ENCODE data around the gene ABHD18. TPM values are rescaled to one million over a fixed set of nuclear protein-coding genes. Genes with fewer than 3 reads are reported as not detected.
A peak's percentile ranks its signal among the peaks of the same experiment; 100 is the strongest.
"Not testable (repeated sequence)": the region's sequence is repeated elsewhere in the genome, so short reads cannot be mapped to it uniquely, and the experiment has no call there.

Gene ABHD18
- total RNA-seq, 5 donors from 2014 or later (not counting 1 experiment from before 2014, with no cell fraction given): 16.3 to 25.8 (median 21.7) TPM

GRCh38 chr4:127930175-127930574 lies 35.0 kb upstream of the ABHD18 start:
- ChIA-PET CTCF (interaction anchor here (0.6 kb wide), 2 partner anchors 13 to 25 kb away, joined by 3 to 4 read pairs; no protein-coding TSS in a partner anchor), POLR2A (no interaction called here)
- peaks cover 0 to 19% of the 10 kb centered on the region in 2 donors for H3K36me3 ChIP-seq (ENCODE audit: control insufficient read depth in 2 of 2, extremely low read depth in 1 of 2, insufficient read depth in 1 of 2, low read length in 1 of 2)
- H3K27me3 Mint-ChIP-seq: no peaks in the 10 kb centered on the region
- WGBS (ENCODE audit: insufficient coverage): no CpG with 5 or more reads among the region's 1 CpG
- H3K9me3 Mint-ChIP-seq: peaks cover 0 to 6% (median 3%) of the 10 kb centered on the region in 3 donors
- H3K4me3 ChIP-seq (ENCODE audit: control insufficient read depth in 1 of 2, extremely low read depth in 1 of 2, low read length in 1 of 2): no peak overlapping the region
- peaks cover 32% of the 10 kb centered on the region for H3K36me3 Mint-ChIP-seq
- H3K4me3 Mint-ChIP-seq: no peak overlapping the region
- ATAC-seq (replicated peaks in 1 of 4) (no peak), DNase-seq (no peak)
- H3K27me3 ChIP-seq (replicated peaks in 1 of 2; ENCODE audit: control insufficient read depth in 2 of 2, extremely low read depth in 1 of 2, insufficient read depth in 2 of 2, low read length in 1 of 2): no peaks in the 10 kb centered on the region
- no peak overlapping the region for H3K27ac ChIP-seq (ENCODE audit: low read length)
- no peaks in the 10 kb centered on the region for H3K9me3 ChIP-seq
- no peak overlapping the region for H3K27ac Mint-ChIP-seq
- H3K4me1 Mint-ChIP-seq: peaks cover 0 to 2% (median 0%) of the 10 kb centered on the region in 3 donors
- no peaks in the 10 kb centered on the region for H3K4me1 ChIP-seq (ENCODE audit: control insufficient read depth in 1 of 2, extremely low read depth in 1 of 2, insufficient read depth in 2 of 2, low read length in 2 of 2)

DNA sequence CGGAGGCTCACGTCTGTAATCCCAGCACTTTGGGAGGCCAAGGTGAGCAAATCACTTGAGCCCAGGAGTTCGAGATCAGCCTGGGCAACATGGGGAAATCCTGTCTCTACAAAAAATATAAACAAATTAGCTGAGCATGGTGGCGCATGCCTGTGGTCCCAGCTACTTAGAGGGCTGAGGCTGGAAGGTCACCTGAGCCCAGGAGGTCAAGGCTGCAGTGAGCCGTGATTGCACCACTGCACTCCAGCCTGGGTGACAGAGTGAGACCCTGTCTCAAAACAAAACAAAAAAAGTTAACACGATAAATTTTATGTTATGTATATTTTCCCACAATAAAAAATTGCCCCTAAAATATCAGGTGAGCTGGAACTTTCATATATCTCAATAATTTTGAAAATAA lies 33.4 kb upstream of the ABHD18 start:
- CTCF ChIA-PET; H3K27me3 Mint-ChIP-seq; H3K4me3 Mint-ChIP-seq; H3K27ac ChIP-seq (ENCODE audit: low read length); H3K4me3 ChIP-seq (ENCODE audit: control insufficient read depth in 1 of 2, extremely low read depth in 1 of 2, low read length in 1 of 2); H3K27ac Mint-ChIP-seq; POLR2A ChIA-PET; H3K4me1 Mint-ChIP-seq; H3K4me1 ChIP-seq (ENCODE audit: control insufficient read depth in 1 of 2, extremely low read depth in 1 of 2, insufficient read depth in 2 of 2, low read length in 2 of 2); H3K9me3 Mint-ChIP-seq; H3K9me3 ChIP-seq; H3K27me3 ChIP-seq (replicated peaks in 1 of 2; ENCODE audit: control insufficient read depth in 2 of 2, extremely low read depth in 1 of 2, insufficient read depth in 2 of 2, low read length in 1 of 2); ATAC-seq (replicated peaks in 1 of 4); DNase-seq: not testable (repeated sequence)
- peaks cover 20% of the 10 kb centered on the region for H3K36me3 Mint-ChIP-seq
- 97% methylated on average over 5 of the region's 6 CpGs for WGBS (ENCODE audit: insufficient coverage)
- H3K36me3 ChIP-seq (ENCODE audit: control insufficient read depth in 2 of 2, extremely low read depth in 1 of 2, insufficient read depth in 1 of 2, low read length in 1 of 2): peaks cover 0 to 19% of the 10 kb centered on the region in 2 donors

GRCh38 chr4:127936974-127937373 lies 28.2 kb upstream of the ABHD18 start:
- POLR2A ChIA-PET: no interaction called here
- no CpG with 5 or more reads among the region's 1 CpG for WGBS (ENCODE audit: insufficient coverage)
- no peaks in the 10 kb centered on the region for H3K27me3 ChIP-seq (replicated peaks in 1 of 2; ENCODE audit: control insufficient read depth in 2 of 2, extremely low read depth in 1 of 2, insufficient read depth in 2 of 2, low read length in 1 of 2)
- peaks cover 26% of the 10 kb centered on the region for H3K36me3 Mint-ChIP-seq
- DNase-seq (no peak), ATAC-seq (replicated peaks in 1 of 4) (no peak)
- no peak overlapping the region for H3K4me3 ChIP-seq (ENCODE audit: control insufficient read depth in 1 of 2, extremely low read depth in 1 of 2, low read length in 1 of 2)
- no peaks in the 10 kb centered on the region for H3K9me3 Mint-ChIP-seq
- CTCF ChIA-PET: no interaction called here
- H3K4me3 Mint-ChIP-seq: no peak overlapping the region
- no peak overlapping the region for H3K27ac Mint-ChIP-seq
- no peaks in the 10 kb centered on the region for H3K27me3 Mint-ChIP-seq
- no peak overlapping the region for H3K27ac ChIP-seq (ENCODE audit: low read length)
- H3K9me3 ChIP-seq: no peaks in the 10 kb centered on the region
- H3K36me3 ChIP-seq (ENCODE audit: control insufficient read depth in 2 of 2, extremely low read depth in 1 of 2, insufficient read depth in 1 of 2, low read length in 1 of 2): peaks cover 0 to 11% of the 10 kb centered on the region in 2 donors
- H3K4me1 ChIP-seq (ENCODE audit: control insufficient read depth in 1 of 2, extremely low read depth in 1 of 2, insufficient read depth in 2 of 2, low read length in 2 of 2): no peaks in the 10 kb centered on the region
- H3K4me1 Mint-ChIP-seq: no peaks in the 10 kb centered on the region

DNA sequence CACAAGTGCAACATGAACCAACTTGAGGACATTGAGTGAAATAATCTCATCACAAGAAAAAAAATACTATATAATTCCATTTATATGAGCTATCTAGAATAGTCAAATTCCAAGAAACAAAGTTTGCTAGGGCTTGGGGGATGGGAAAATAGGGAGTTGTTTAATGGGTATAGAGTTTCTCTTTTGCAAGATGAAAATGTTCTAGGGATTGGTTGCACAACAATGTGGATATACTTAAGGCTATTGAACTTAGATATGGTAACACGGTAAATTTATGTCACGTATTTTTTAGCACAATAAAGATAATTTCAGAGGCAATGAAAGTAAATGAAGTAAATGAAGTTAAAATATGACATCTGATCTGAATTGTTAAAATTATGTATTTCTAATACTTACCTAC lies 8.1 kb upstream of the ABHD18 start:
- Mint-ChIP-seq H3K4me1 (peaks cover 17 to 31% (median 29%) of the 10 kb centered on the region in 3 donors), H3K9me3 (no peaks in the 10 kb centered on the region), H3K4me3 (no peak overlapping the region), H3K27ac (no peak overlapping the region), H3K36me3 (peaks cover 16% of the 10 kb centered on the region), H3K27me3 (no peaks in the 10 kb centered on the region)
- DNase-seq (no peak), ATAC-seq (replicated peaks in 1 of 4) (no peak)
- no peak overlapping the region for H3K27ac ChIP-seq (ENCODE audit: low read length)
- no peaks in the 10 kb centered on the region for H3K27me3 ChIP-seq (replicated peaks in 1 of 2; ENCODE audit: control insufficient read depth in 2 of 2, extremely low read depth in 1 of 2, insufficient read depth in 2 of 2, low read length in 1 of 2)
- POLR2A ChIA-PET: no interaction called here
- no peaks in the 10 kb centered on the region for H3K4me1 ChIP-seq (ENCODE audit: control insufficient read depth in 1 of 2, extremely low read depth in 1 of 2, insufficient read depth in 2 of 2, low read length in 2 of 2)
- CTCF ChIA-PET: interaction anchor here (0.7 to 1.4 kb wide), 3 partner anchors 9 to 862 kb away, joined by 3 to 5 read pairs (median 3); partner anchors contain the start of genes ABHD18 (in 1 of the 2) and MFSD8 (in 1 of the 2)
- no peak overlapping the region for H3K4me3 ChIP-seq (ENCODE audit: control insufficient read depth in 1 of 2, extremely low read depth in 1 of 2, low read length in 1 of 2)
- no peaks in the 10 kb centered on the region for H3K9me3 ChIP-seq
- WGBS (ENCODE audit: insufficient coverage): no CpG with 5 or more reads among the region's 2 CpGs
- H3K36me3 ChIP-seq (ENCODE audit: control insufficient read depth in 2 of 2, extremely low read depth in 1 of 2, insufficient read depth in 1 of 2, low read length in 1 of 2): peaks cover 7 to 16% of the 10 kb centered on the region in 2 donors

GRCh38 chr4:127959794-127960193 lies 5.4 kb upstream of the ABHD18 start:
- no peaks in the 10 kb centered on the region for H3K27me3 ChIP-seq (replicated peaks in 1 of 2; ENCODE audit: control insufficient read depth in 2 of 2, extremely low read depth in 1 of 2, insufficient read depth in 2 of 2, low read length in 1 of 2)
- Mint-ChIP-seq H3K27me3 (no peaks in the 10 kb centered on the region), H3K4me3 (no peak overlapping the region), H3K36me3 (peaks cover 14% of the 10 kb centered on the region), H3K9me3 (no peaks in the 10 kb centered on the region), H3K4me1 (peaks cover 34 to 46% (median 46%) of the 10 kb centered on the region in 3 donors), H3K27ac (no peak overlapping the region)
- peaks cover 5 to 16% of the 10 kb centered on the region in 2 donors for H3K36me3 ChIP-seq (ENCODE audit: control insufficient read depth in 2 of 2, extremely low read depth in 1 of 2, insufficient read depth in 1 of 2, low read length in 1 of 2)
- POLR2A ChIA-PET: no interaction called here
- peaks cover 0 to 10% of the 10 kb centered on the region in 2 experiments for H3K4me1 ChIP-seq (ENCODE audit: control insufficient read depth in 1 of 2, extremely low read depth in 1 of 2, insufficient read depth in 2 of 2, low read length in 2 of 2)
- ATAC-seq (replicated peaks in 1 of 4) (no peak), DNase-seq (no peak)
- no peaks in the 10 kb centered on the region for H3K9me3 ChIP-seq
- H3K4me3 ChIP-seq (ENCODE audit: control insufficient read depth in 1 of 2, extremely low read depth in 1 of 2, low read length in 1 of 2): no peak overlapping the region
- no peak overlapping the region for H3K27ac ChIP-seq (ENCODE audit: low read length)
- CTCF ChIA-PET: no interaction called here
- WGBS (ENCODE audit: insufficient coverage): no CpG with 5 or more reads among the region's 1 CpG

- H3K4me3 ChIP-seq (ENCODE audit: control insufficient read depth in 1 of 2, extremely low read depth in 1 of 2, low read length in 1 of 2): peak overlapping the region in 1 of 2 donors; percentile 18
- H3K27ac ChIP-seq (ENCODE audit: low read length); H3K36me3 ChIP-seq (ENCODE audit: control insufficient read depth in 2 of 2, extremely low read depth in 1 of 2, insufficient read depth in 1 of 2, low read length in 1 of 2); ATAC-seq (replicated peaks in 1 of 4); H3K36me3 Mint-ChIP-seq; H3K9me3 ChIP-seq; H3K9me3 Mint-ChIP-seq; H3K27me3 Mint-ChIP-seq; POLR2A ChIA-PET; H3K27me3 ChIP-seq (replicated peaks in 1 of 2; ENCODE audit: control insufficient read depth in 2 of 2, extremely low read depth in 1 of 2, insufficient read depth in 2 of 2, low read length in 1 of 2): not testable (repeated sequence)
- peaks cover 6 to 20% of the 10 kb centered on the region in 2 experiments for H3K4me1 ChIP-seq (ENCODE audit: control insufficient read depth in 1 of 2, extremely low read depth in 1 of 2, insufficient read depth in 2 of 2, low read length in 2 of 2)
- 96% methylated on average over 3 of the region's 35 CpGs for WGBS (ENCODE audit: insufficient coverage)
- CTCF ChIA-PET: interaction anchor here in 1 of 2 donors (0.6 kb wide), 1 partner anchor 102 kb away, joined by 6 read pairs; no protein-coding TSS in a partner anchor
- peak overlapping the region; percentile 75 to 96 (median 78) for H3K4me3 Mint-ChIP-seq
- peak overlapping the region; percentile 74 to 78 for H3K27ac Mint-ChIP-seq
- H3K4me1 Mint-ChIP-seq: peaks cover 47 to 59% (median 53%) of the 10 kb centered on the region in 3 donors
- peak in 13 of 35 experiments; percentile 2 to 39 (median 14) for DNase-seq
Measured at GRCh38 chr4:127963633-127964398, 1.4 kb upstream of the ABHD18 start.

Measured in T-cell (primary cell).